Loucy (cell line): ENCODE measurements around the gene SLC6A18.

ENCODE experiments used
- H2AFZ ChIP-seq: fragments of 200-600 bp; sonication (generic); 2 replicates; pipeline ENCODE4 v1.6.0; 2016; ENCODE audit warnings: antibody characterized with exemption, mild to moderate bottlenecking, low read length, moderate library complexity
- H3F3A ChIP-seq: fragments of 200-600 bp; 2 replicates; pipeline ENCODE4 v1.6.0; 2016; ENCODE audit warnings: antibody characterized with exemption, low read depth, mild to moderate bottlenecking
- H3K27me3 ChIP-seq: fragments of 200-600 bp; sonication (generic); 2 replicates; pipeline ENCODE4 v1.6.1; 2014; ENCODE audit warnings: low read length, mild to moderate bottlenecking; ENCODE audit not compliant: insufficient read depth, poor library complexity, severe bottlenecking
- H3K36me3 ChIP-seq: fragments of 200-600 bp; sonication (generic); 2 replicates; pipeline ENCODE4 v1.6.1; 2016; ENCODE audit warnings: low read length; ENCODE audit not compliant: insufficient read depth
- H3K4me1 ChIP-seq: fragments of 200-600 bp; sonication (generic); 2 replicates; pipeline ENCODE4 v1.5.1; 2014; ENCODE audit warnings: low read length, mild to moderate bottlenecking; ENCODE audit not compliant: insufficient read depth, poor library complexity, severe bottlenecking
- H3K4me2 ChIP-seq: fragments of 200-600 bp; sonication (generic); 2 replicates; pipeline ENCODE4 v1.6.0; 2014; ENCODE audit warnings: antibody characterized with exemption, low read length, low read depth, mild to moderate bottlenecking; ENCODE audit not compliant: poor library complexity, severe bottlenecking
- H3K4me3 ChIP-seq: fragments of 200-600 bp; sonication (generic); 2 replicates; pipeline ENCODE4 v1.5.1; 2014; ENCODE audit warnings: low read length, mild to moderate bottlenecking, mixed read lengths; ENCODE audit not compliant: poor library complexity, severe bottlenecking
- H3K79me2 ChIP-seq: fragments of 200-600 bp; sonication (generic); 2 replicates; pipeline ENCODE4 v1.6.1; 2014; ENCODE audit warnings: low read length; ENCODE audit not compliant: insufficient read depth
- H3K9ac ChIP-seq: fragments of 200-600 bp; sonication (generic); 2 replicates; pipeline ENCODE4 v1.6.0; 2014; ENCODE audit warnings: mild to moderate bottlenecking, low read depth, low read length, moderate library complexity; ENCODE audit not compliant: poor library complexity, severe bottlenecking
- H3K9me2 ChIP-seq: fragments of 200-600 bp; sonication (generic); replicated peaks from 2 replicates; pipeline ENCODE4 v1.6.1; 2016; ENCODE audit warnings: low read depth, low read length, mixed read lengths
- H3K9me3 ChIP-seq: fragments of 200-600 bp; sonication (generic); 2 replicates; pipeline ENCODE4 v1.6.1; 2014; ENCODE audit warnings: mild to moderate bottlenecking, antibody characterized with exemption, low read length, low read depth; ENCODE audit not compliant: insufficient read depth
- H4K20me1 ChIP-seq: fragments of 200-600 bp; sonication (generic); 2 replicates; pipeline ENCODE4 v1.6.0; 2014; ENCODE audit warnings: antibody characterized with exemption, low read length, mild to moderate bottlenecking; ENCODE audit not compliant: insufficient read depth, poor library complexity, severe bottlenecking
- EZH2phosphoT487 ChIP-seq: fragments of 200-600 bp; IDR thresholded peaks from 2 replicates; pipeline ENCODE4 v1.6.1; 2018; ENCODE audit warnings: antibody characterized with exemption, mild to moderate bottlenecking, moderate library complexity, borderline replicate concordance
- TF ChIP-seq, protein P1 (sequence below): fragments of 200-600 bp; sonication (generic); conservative IDR thresholded peaks from 2 replicates; pipeline ENCODE4 v1.5.1; 2014; ENCODE audit warnings: mild to moderate bottlenecking, antibody characterized with exemption, low read length

Gene SLC6A18

DNA sequence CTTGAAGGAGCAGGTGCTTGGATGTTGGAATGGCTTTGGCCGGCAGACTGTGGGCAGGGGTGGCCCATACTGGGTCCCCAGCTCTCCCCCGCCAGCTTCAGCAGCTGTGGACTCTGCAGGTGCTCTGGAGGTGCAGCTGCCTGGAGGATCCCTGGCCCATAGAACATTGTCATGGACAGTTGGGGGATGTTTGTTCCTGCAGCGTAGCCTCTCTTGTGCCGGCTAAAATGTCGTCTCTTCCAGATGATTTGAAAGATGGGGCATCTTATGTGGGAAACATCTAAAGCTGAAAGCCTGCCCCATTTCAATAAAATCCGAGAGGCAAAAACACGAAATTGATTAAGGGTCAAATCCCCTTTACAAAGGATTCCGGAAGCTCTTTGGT, 37.2 kb upstream of the SLC6A18 start:
- Histone ChIP-seq H3K4me3 (no peak overlapping the region), H3K9me2 (no peaks in the 10 kb centered on the region), H3K9ac (no peak overlapping the region), H3K36me3 (no peaks in the 10 kb centered on the region), H3K27me3 (no peaks in the 10 kb centered on the region), H4K20me1 (no peaks in the 10 kb centered on the region), H3K9me3 (no peaks in the 10 kb centered on the region), H3K4me2 (no peak overlapping the region), H2AFZ (no peak overlapping the region), H3K79me2 (no peaks in the 10 kb centered on the region), H3K4me1 (peaks cover 24% of the 10 kb centered on the region), H3F3A (no peaks in the 10 kb centered on the region)
- TF ChIP-seq EZH2phosphoT487: no peak
- TF ChIP-seq, protein P1, sequence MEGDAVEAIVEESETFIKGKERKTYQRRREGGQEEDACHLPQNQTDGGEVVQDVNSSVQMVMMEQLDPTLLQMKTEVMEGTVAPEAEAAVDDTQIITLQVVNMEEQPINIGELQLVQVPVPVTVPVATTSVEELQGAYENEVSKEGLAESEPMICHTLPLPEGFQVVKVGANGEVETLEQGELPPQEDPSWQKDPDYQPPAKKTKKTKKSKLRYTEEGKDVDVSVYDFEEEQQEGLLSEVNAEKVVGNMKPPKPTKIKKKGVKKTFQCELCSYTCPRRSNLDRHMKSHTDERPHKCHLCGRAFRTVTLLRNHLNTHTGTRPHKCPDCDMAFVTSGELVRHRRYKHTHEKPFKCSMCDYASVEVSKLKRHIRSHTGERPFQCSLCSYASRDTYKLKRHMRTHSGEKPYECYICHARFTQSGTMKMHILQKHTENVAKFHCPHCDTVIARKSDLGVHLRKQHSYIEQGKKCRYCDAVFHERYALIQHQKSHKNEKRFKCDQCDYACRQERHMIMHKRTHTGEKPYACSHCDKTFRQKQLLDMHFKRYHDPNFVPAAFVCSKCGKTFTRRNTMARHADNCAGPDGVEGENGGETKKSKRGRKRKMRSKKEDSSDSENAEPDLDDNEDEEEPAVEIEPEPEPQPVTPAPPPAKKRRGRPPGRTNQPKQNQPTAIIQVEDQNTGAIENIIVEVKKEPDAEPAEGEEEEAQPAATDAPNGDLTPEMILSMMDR: no peak

DNA sequence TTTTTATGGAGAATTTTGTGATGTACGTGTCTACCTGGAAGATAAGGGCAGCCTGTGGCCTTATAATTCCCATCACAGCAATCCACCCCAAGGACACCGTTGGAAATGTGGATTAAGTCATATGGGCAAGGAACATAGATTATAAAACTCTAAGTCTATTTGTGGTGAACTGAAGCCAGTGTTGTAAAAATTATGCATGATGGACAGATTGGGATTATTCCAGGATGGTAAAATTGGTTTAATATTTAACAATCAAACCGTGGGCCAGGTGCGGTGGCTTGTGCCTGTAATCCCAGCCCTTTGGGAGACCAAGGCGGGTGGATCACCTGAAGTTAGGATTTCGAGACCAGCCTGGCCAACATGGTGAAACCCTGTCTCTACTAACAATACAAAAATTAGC, 36.7 kb upstream of the SLC6A18 start:
- no peaks in the 10 kb centered on the region for H4K20me1 ChIP-seq
- H3K4me1 ChIP-seq: peaks cover 19% of the 10 kb centered on the region
- no peaks in the 10 kb centered on the region for H3F3A ChIP-seq
- H3K9me2 ChIP-seq: no peaks in the 10 kb centered on the region
- no peak overlapping the region for H3K4me3 ChIP-seq
- H3K79me2 ChIP-seq: no peaks in the 10 kb centered on the region
- TF ChIP-seq, protein P1: no peak
- no peak for TF ChIP-seq EZH2phosphoT487
- no peak overlapping the region for H2AFZ ChIP-seq
- no peaks in the 10 kb centered on the region for H3K9me3 ChIP-seq
- no peaks in the 10 kb centered on the region for H3K27me3 ChIP-seq
- no peak overlapping the region for H3K4me2 ChIP-seq
- H3K9ac ChIP-seq: no peak overlapping the region
- H3K36me3 ChIP-seq: no peaks in the 10 kb centered on the region

DNA sequence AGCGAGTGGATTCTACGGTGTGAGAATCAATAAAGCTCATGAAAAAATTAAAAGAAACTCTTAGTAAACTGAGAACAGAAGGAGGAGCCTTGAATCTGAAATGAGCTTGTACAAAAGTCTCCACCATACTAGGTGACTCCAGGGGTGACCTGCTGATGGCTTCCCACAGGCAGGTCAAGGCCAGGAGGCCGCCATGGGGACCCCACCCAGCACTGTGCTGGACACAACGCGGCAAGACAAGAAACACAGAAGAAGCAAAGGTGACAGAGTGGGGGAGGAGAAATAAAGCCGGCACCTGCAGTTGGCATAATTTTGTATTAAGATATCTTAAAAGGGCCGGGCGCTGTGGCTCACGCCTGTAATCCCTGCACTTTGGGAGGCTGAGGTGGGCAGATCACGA, 35.9 kb upstream of the SLC6A18 start:
- no peak overlapping the region for H3K4me2 ChIP-seq
- no peaks in the 10 kb centered on the region for H3K9me3 ChIP-seq
- no peak overlapping the region for H3K9ac ChIP-seq
- TF ChIP-seq, protein P1: no peak
- no peak for TF ChIP-seq EZH2phosphoT487
- H3K36me3 ChIP-seq: no peaks in the 10 kb centered on the region
- H3K79me2 ChIP-seq: no peaks in the 10 kb centered on the region
- H2AFZ ChIP-seq: no peak overlapping the region
- H3K4me1 ChIP-seq: peaks cover 14% of the 10 kb centered on the region
- no peaks in the 10 kb centered on the region for H4K20me1 ChIP-seq
- no peak overlapping the region for H3K4me3 ChIP-seq
- H3K9me2 ChIP-seq: no peaks in the 10 kb centered on the region
- H3F3A ChIP-seq: no peaks in the 10 kb centered on the region
- H3K27me3 ChIP-seq: no peaks in the 10 kb centered on the region
